IMR-90 (cell line): ENCODE data around the gene RETREG1. TPM values are rescaled to one million over a fixed set of nuclear protein-coding genes. Genes with fewer than 3 reads are reported as not detected.

Source experiments
- ATAC-seq: fragments of 200-7000 bp; cut with Tn5 transposase; 2 replicates; pipeline ENCODE4 v1.9.1; 2020; ENCODE audit warnings: low read depth, mild to moderate bottlenecking, moderate library complexity
- BruUV-seq: library from RNA; stranded (reverse); fragments of 400-500 nt; replicated peaks from 2 replicates; lab custom pipeline; 2021; lab: Mats Ljungman, UMichigan
- CTCF ChIA-PET: fragments of 300-600 bp; formaldehyde crosslinking; extraction: SDS; loops from one replicate; lab custom pipeline; 2021; ENCODE audit warnings: antibody characterized with exemption; lab: Yijun Ruan, JAX
- POLR2A ChIA-PET: fragments of 300-600 bp; sonication (Branson Sonifier 250); formaldehyde crosslinking; loops from one replicate; lab custom pipeline; 2022; ENCODE audit warnings: antibody characterized with exemption; ENCODE audit not compliant: unreplicated experiment; lab: Charles Lee
- DNase-seq: peaks from one replicate; pipeline ENCODE4 v3.0.0; 2013
- H2AFZ ChIP-seq: replicated peaks from 2 replicates; pipeline ENCODE3; 2013; ENCODE audit warnings: low read length, mild to moderate bottlenecking; ENCODE audit not compliant: poor library complexity
- H2AK5ac ChIP-seq: 2 replicates; pipeline ENCODE4 v1.6.1; 2013; ENCODE audit warnings: low read depth, low read length, inconsistent platforms
- H2AK9ac ChIP-seq: replicated peaks from 2 replicates; pipeline ENCODE3; 2013; ENCODE audit warnings: mild to moderate bottlenecking, low read depth, low read length, moderate library complexity; ENCODE audit not compliant: poor library complexity
- H2BK120ac ChIP-seq: 2 replicates; pipeline ENCODE4 v1.6.1; 2013; ENCODE audit warnings: low read depth, low read length, inconsistent platforms
- H2BK15ac ChIP-seq: 3 replicates; pipeline ENCODE4 v1.6.1; 2013; ENCODE audit warnings: low read depth, low read length, inconsistent platforms
- H2BK20ac ChIP-seq: 2 replicates; pipeline ENCODE4 v1.6.1; 2013; ENCODE audit warnings: low read depth, mild to moderate bottlenecking, inconsistent platforms, low read length, moderate library complexity
- H2BK5ac ChIP-seq: 2 replicates; pipeline ENCODE4 v1.6.1; 2013; ENCODE audit warnings: mild to moderate bottlenecking, low read depth, low read length, inconsistent platforms; ENCODE audit not compliant: poor library complexity, severe bottlenecking
- H3K14ac ChIP-seq: replicated peaks from 2 replicates; pipeline ENCODE4 v1.6.1; 2013; ENCODE audit warnings: low read depth, low read length, inconsistent platforms
- H3K18ac ChIP-seq: 2 replicates; pipeline ENCODE4 v1.6.1; 2013; ENCODE audit warnings: low read depth, low read length, control low read depth
- H3K23ac ChIP-seq: 2 replicates; pipeline ENCODE4 v1.6.1; 2013; ENCODE audit warnings: low read depth, low read length, inconsistent platforms
- H3K27ac ChIP-seq: 2 replicates; pipeline ENCODE4 v1.5.1; 2013; ENCODE audit warnings: mild to moderate bottlenecking, control low read depth, low read length; ENCODE audit not compliant: insufficient read depth
- H3K27me3 ChIP-seq: 2 replicates; pipeline ENCODE4 v1.6.1; 2013; ENCODE audit warnings: low read length; ENCODE audit not compliant: control insufficient read depth, insufficient read depth
- H3K36me3 ChIP-seq: 2 replicates; pipeline ENCODE4 v1.6.1; 2013; ENCODE audit warnings: low read length, mixed read lengths; ENCODE audit not compliant: control insufficient read depth, insufficient read depth
- H3K4ac ChIP-seq: 2 replicates; pipeline ENCODE4 v1.6.1; 2013; ENCODE audit warnings: low read depth, low read length, inconsistent platforms
- H3K4me1 ChIP-seq: 2 replicates; pipeline ENCODE4 v1.6.1; 2013; ENCODE audit warnings: low read length, mixed read lengths; ENCODE audit not compliant: control insufficient read depth, insufficient read depth
- H3K4me2 ChIP-seq: 2 replicates; pipeline ENCODE4 v1.6.1; 2013; ENCODE audit warnings: low read depth, mild to moderate bottlenecking, control low read depth, low read length, moderate library complexity
- H3K4me3 ChIP-seq: 2 replicates; pipeline ENCODE4 v1.5.1; 2013; ENCODE audit warnings: low read depth, mild to moderate bottlenecking, control low read depth, low read length, moderate library complexity; ENCODE audit not compliant: insufficient read depth
- H3K56ac ChIP-seq: 2 replicates; pipeline ENCODE4 v1.6.1; 2013; ENCODE audit warnings: low read length, inconsistent platforms; ENCODE audit not compliant: insufficient read depth; ENCODE audit errors: extremely low read depth
- H3K79me1 ChIP-seq, 2 experiments: 2 replicates each; pipeline ENCODE4 v1.6.1; 2013; ENCODE audit warnings: low read length in 2 of 2, inconsistent platforms in 1 of 2, low read depth in 1 of 2
- H3K9ac ChIP-seq: 2 replicates; pipeline ENCODE4 v1.6.1; 2013; ENCODE audit warnings: low read depth, low read length, control low read depth
- H3K9me1 ChIP-seq: 2 replicates; pipeline ENCODE4 v1.6.1; 2013; ENCODE audit warnings: low read length, inconsistent platforms; ENCODE audit not compliant: insufficient read depth
- H3K9me3 ChIP-seq: 2 replicates; pipeline ENCODE4 v1.6.1; 2013; ENCODE audit warnings: low read length; ENCODE audit not compliant: control insufficient read depth, insufficient read depth
- H4K20me1 ChIP-seq: 2 replicates; pipeline ENCODE4 v1.6.1; 2013; ENCODE audit warnings: low read length, inconsistent platforms; ENCODE audit not compliant: insufficient read depth
- H4K5ac ChIP-seq: 2 replicates; pipeline ENCODE4 v1.6.1; 2013; ENCODE audit warnings: mild to moderate bottlenecking, low read depth, low read length, control low read depth
- H4K8ac ChIP-seq, 2 experiments: 2 replicates each; pipeline ENCODE4 v1.6.1; 2013; ENCODE audit warnings: low read depth in 2 of 2, low read length in 2 of 2, control low read depth in 1 of 2, inconsistent platforms in 1 of 2
- H4K91ac ChIP-seq: 2 replicates; pipeline ENCODE4 v1.6.1; 2013; ENCODE audit warnings: low read depth, low read length, inconsistent platforms; ENCODE audit not compliant: insufficient read depth
- BHLHE40 ChIP-seq: fragments of 150-350 bp; IDR thresholded peaks from 2 replicates; pipeline ENCODE4 v1.6.1; 2016; ENCODE audit warnings: mild to moderate bottlenecking, low read depth, low read length
- FOS ChIP-seq: fragments of 150-350 bp; IDR thresholded peaks from 2 replicates; pipeline ENCODE4 v1.6.1; 2016; ENCODE audit warnings: low read depth, low read length
- POLR2A ChIP-seq: IDR thresholded peaks from 2 replicates; pipeline ENCODE4 v1.6.1; 2012; ENCODE audit warnings: mild to moderate bottlenecking, low read depth, low read length
- RCOR1 ChIP-seq: IDR thresholded peaks from 2 replicates; pipeline ENCODE4 v1.6.1; 2012; ENCODE audit warnings: mild to moderate bottlenecking, low read length, improper control_type of control experiment; ENCODE audit not compliant: insufficient replicate concordance
- WGBS, 2 experiments: methylation state at CpG; one replicate each; pipeline versions ENCODE4 v1.1.5 to v1.1.7; 2013; ENCODE audit warnings: missing lambda C conversion rate in 2 of 2; ENCODE audit not compliant: insufficient read length in 1 of 2; ENCODE audit errors: extremely low coverage in 2 of 2; 5-methylcytosine and 5-hydroxymethylcytosine counted together
- dilution Hi-C: fragments of 300-500 bp; cut with HindIII; formaldehyde crosslinking; loops from one replicate; pipeline ENCODE4 v1.14.3; 2018; ENCODE audit warnings: low sequenced_read_pairs; ENCODE audit not compliant: unreplicated experiment
- in situ Hi-C: fragments of 300-500 bp; cut with MboI; formaldehyde crosslinking; loops from 3 replicates; pipeline ENCODE4 v1.14.3; 2019; ENCODE audit warnings: low sequenced_read_pairs, inconsistent platforms, mixed read lengths
- intact Hi-C: fragments of 100-400 bp; cut with micrococcal nuclease; formaldehyde crosslinking; loops from 2 replicates; pipeline ENCODE4 v1.10.0; 2022
- polyA plus RNA-seq, 3 experiments: library from polyadenylated mRNA; depleted of rRNA; stranded (reverse); fragments of >200 nt; gene quantifications; 2 replicates each; pipeline ENCODE4 v1.2.3, GENCODE V29; 2012; ENCODE audit warnings: low replicate concordance in 1 of 3
- total RNA-seq: library from RNA; depleted of rRNA; stranded (reverse); fragments of >200 nt; gene quantifications from 2 replicates; pipeline ENCODE4 v1.2.3, GENCODE V29; 2012
- TF ChIP-seq, protein P1 (sequence below): fragments of 150-350 bp; IDR thresholded peaks from 2 replicates; pipeline ENCODE4 v1.6.1; 2016; ENCODE audit warnings: low read depth, mild to moderate bottlenecking, low read length, moderate library complexity, borderline replicate concordance

RETREG1 gene
- total and polyA plus RNA-seq, 2 of the 4 experiments (the other 2 are of a cell fraction), result not detected

- no TSS peak for BruUV-seq
- Histone ChIP-seq H3K9me1 (no peaks in the 10 kb centered on the region), H3K23ac (no peak overlapping the region), H3K4me3 (no peak overlapping the region), H2BK5ac (no peak overlapping the region), H3K27me3 (peaks cover 31% of the 10 kb centered on the region), H2BK120ac (no peak overlapping the region), H2AFZ (no peak overlapping the region), H3K9me3 (no peaks in the 10 kb centered on the region), H3K4me2 (no peak overlapping the region), H2BK20ac (no peak overlapping the region), H3K4me1 (no peaks in the 10 kb centered on the region), H3K4ac (no peak overlapping the region), H2BK15ac (no peak overlapping the region), H3K56ac (no peak overlapping the region), H4K5ac (no peak overlapping the region), H4K8ac (no peak overlapping the region), H3K14ac (no peak overlapping the region), H4K20me1 (no peaks in the 10 kb centered on the region), H3K27ac (no peak overlapping the region), H3K36me3 (no peaks in the 10 kb centered on the region), H2AK5ac (no peak overlapping the region), H3K9ac (no peak overlapping the region), H2AK9ac (no peak overlapping the region), H4K91ac (no peak overlapping the region), H3K79me1 (no peaks in the 10 kb centered on the region), H3K18ac (no peak overlapping the region)
- 60% methylated on average over 1 of the region's 1 CpG; no CpG with 5 or more reads in 1 of the 2 experiments for WGBS, 2 experiments
- dilution Hi-C loops, result no loop called here
- CTCF ChIA-PET, result interaction anchor here (0.6 kb wide), 1 partner anchor 15 kb away, joined by 3 read pairs; no protein-coding TSS in a partner anchor
- ATAC-seq (no peak), DNase-seq (no peak)
- intact Hi-C loops, result loop anchor here (10.0 kb wide), 1 partner anchor 1831 kb away; no protein-coding TSS in a partner anchor
- POLR2A ChIA-PET, result no interaction called here
- in situ Hi-C loops, result loop anchor here (10.0 to 25.0 kb wide), 2 partner anchors 181 to 1828 kb away; no protein-coding TSS in a partner anchor
- TF ChIP-seq FOS (no peak), RCOR1 (no peak), POLR2A (no peak), BHLHE40 (no peak)
- TF ChIP-seq, protein P1, sequence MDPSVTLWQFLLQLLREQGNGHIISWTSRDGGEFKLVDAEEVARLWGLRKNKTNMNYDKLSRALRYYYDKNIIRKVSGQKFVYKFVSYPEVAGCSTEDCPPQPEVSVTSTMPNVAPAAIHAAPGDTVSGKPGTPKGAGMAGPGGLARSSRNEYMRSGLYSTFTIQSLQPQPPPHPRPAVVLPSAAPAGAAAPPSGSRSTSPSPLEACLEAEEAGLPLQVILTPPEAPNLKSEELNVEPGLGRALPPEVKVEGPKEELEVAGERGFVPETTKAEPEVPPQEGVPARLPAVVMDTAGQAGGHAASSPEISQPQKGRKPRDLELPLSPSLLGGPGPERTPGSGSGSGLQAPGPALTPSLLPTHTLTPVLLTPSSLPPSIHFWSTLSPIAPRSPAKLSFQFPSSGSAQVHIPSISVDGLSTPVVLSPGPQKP, result no peak
Observed at GRCh38 chr5:16484081-16484480, 132.7 kb downstream of the RETREG1 start.
